PFSK-1 (cell line): ENCODE data around the gene WFDC5.

Experiments
- FOXP2 ChIP-seq: optimal IDR thresholded peaks from 2 replicates; pipeline ENCODE3; 2011; ENCODE audit warnings: borderline replicate concordance, control low read depth, inconsistent platforms; ENCODE audit not compliant: insufficient read depth; ENCODE audit errors: extremely low read length, extremely low read depth
- POLR2AphosphoS5 ChIP-seq: IDR thresholded peaks from 2 replicates; pipeline ENCODE4 v1.6.1; 2012; ENCODE audit warnings: low read depth, mild to moderate bottlenecking, control low read depth, low read length, moderate library complexity
- SIN3A ChIP-seq: IDR thresholded peaks from 2 replicates; pipeline ENCODE4 v1.6.1; 2012; ENCODE audit warnings: mild to moderate bottlenecking, low read length, moderate library complexity, borderline replicate concordance; ENCODE audit not compliant: insufficient read depth
- TAF1 ChIP-seq: IDR thresholded peaks from 2 replicates; pipeline ENCODE4 v1.6.1; 2012; ENCODE audit warnings: low read length, control low read depth, borderline replicate concordance; ENCODE audit not compliant: insufficient read depth
- TF ChIP-seq, protein P1 (sequence below), 2 experiments: IDR thresholded peaks; 2 replicates each; pipeline versions ENCODE4 v1.6.1 to v1.8.0; 2011 to 2012; ENCODE audit warnings: low read depth in 2 of 2, low read length in 2 of 2, control low read depth in 1 of 2, inconsistent platforms in 1 of 2, mild to moderate bottlenecking in 1 of 2, moderate library complexity in 1 of 2; ENCODE audit not compliant: insufficient read depth in 1 of 2

DNA sequence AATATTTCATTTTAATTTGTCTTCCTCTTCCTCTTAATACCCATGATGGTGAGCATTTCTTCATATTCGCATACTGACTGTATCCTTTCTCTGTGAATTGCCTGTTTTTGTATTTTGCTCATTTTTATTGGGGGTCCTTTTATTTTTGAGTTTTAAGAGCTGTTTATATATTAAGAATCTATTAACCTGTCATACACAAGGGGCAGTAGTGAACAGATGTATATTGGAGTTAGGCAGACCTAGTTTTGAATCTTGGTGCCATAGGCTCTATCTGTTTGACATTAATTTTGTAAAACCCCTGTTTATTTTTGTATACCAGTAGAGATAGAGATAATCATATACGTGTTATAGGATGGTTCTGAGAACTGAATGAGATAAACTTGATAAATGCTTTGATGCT lies 3.1 kb upstream of the WFDC5 start:
- no peak for TF ChIP-seq POLR2AphosphoS5
- TF ChIP-seq SIN3A, result no peak
- TF ChIP-seq, protein P1, sequence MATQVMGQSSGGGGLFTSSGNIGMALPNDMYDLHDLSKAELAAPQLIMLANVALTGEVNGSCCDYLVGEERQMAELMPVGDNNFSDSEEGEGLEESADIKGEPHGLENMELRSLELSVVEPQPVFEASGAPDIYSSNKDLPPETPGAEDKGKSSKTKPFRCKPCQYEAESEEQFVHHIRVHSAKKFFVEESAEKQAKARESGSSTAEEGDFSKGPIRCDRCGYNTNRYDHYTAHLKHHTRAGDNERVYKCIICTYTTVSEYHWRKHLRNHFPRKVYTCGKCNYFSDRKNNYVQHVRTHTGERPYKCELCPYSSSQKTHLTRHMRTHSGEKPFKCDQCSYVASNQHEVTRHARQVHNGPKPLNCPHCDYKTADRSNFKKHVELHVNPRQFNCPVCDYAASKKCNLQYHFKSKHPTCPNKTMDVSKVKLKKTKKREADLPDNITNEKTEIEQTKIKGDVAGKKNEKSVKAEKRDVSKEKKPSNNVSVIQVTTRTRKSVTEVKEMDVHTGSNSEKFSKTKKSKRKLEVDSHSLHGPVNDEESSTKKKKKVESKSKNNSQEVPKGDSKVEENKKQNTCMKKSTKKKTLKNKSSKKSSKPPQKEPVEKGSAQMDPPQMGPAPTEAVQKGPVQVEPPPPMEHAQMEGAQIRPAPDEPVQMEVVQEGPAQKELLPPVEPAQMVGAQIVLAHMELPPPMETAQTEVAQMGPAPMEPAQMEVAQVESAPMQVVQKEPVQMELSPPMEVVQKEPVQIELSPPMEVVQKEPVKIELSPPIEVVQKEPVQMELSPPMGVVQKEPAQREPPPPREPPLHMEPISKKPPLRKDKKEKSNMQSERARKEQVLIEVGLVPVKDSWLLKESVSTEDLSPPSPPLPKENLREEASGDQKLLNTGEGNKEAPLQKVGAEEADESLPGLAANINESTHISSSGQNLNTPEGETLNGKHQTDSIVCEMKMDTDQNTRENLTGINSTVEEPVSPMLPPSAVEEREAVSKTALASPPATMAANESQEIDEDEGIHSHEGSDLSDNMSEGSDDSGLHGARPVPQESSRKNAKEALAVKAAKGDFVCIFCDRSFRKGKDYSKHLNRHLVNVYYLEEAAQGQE (IDR thresholded peaks at IDR 0.05; ENCODE audit: insufficient read depth in 1 of 2, low read depth in 2 of 2, low read length in 2 of 2), result no peak
- TF ChIP-seq TAF1, result no peak
- TF ChIP-seq FOXP2, result no peak
